Germinal center (tissue), 1 donor: ENCODE data around the gene COL4A1.

Source experiments
- DNase-seq: peaks from one replicate; pipeline ENCODE4 v3.0.0; 2012; ENCODE audit warnings: mixed read lengths, low spot score

The COL4A1 gene

GRCh38 chr13:110274687-110275086 is 32.3 kb downstream of the COL4A1 start:
- no peak for DNase-seq

- DNase-seq = no peak
Observed at GRCh38 chr13:110273254-110273653, 33.7 kb downstream of the COL4A1 start.

GRCh38 chr13:110272651-110273050 is 34.3 kb downstream of the COL4A1 start:
- DNase-seq = no peak

- no peak for DNase-seq
Observed at GRCh38 chr13:110272227-110272626, 34.7 kb downstream of the COL4A1 start.

GRCh38 chr13:110271313-110271712 is 35.6 kb downstream of the COL4A1 start:
- DNase-seq = no peak

GRCh38 chr13:110270507-110270906 is 36.5 kb downstream of the COL4A1 start:
- DNase-seq = no peak

- no peak for DNase-seq
Observed at GRCh38 chr13:110269509-110270185, 37.3 kb downstream of the COL4A1 start.

- DNase-seq = no peak
Observed at GRCh38 chr13:110268576-110269185, 38.3 kb downstream of the COL4A1 start.

GRCh38 chr13:110268061-110268460 is 38.9 kb downstream of the COL4A1 start:
- DNase-seq = no peak

- DNase-seq = no peak
Observed at GRCh38 chr13:110266983-110267382, 40.0 kb downstream of the COL4A1 start.

GRCh38 chr13:110266431-110266809 is 40.5 kb downstream of the COL4A1 start:
- DNase-seq = no peak

- no peak for DNase-seq
Observed at GRCh38 chr13:110265682-110266430, 41.1 kb downstream of the COL4A1 start.

GRCh38 chr13:110265341-110265681 is 41.6 kb downstream of the COL4A1 start:
- DNase-seq = no peak

- DNase-seq = no peak
Observed at GRCh38 chr13:110264685-110265275, 42.2 kb downstream of the COL4A1 start.

GRCh38 chr13:110263888-110264287 is 43.1 kb downstream of the COL4A1 start:
- DNase-seq = no peak

GRCh38 chr13:110263404-110263803 is 43.6 kb downstream of the COL4A1 start:
- DNase-seq = no peak

- DNase-seq = no peak
Observed at GRCh38 chr13:110262508-110263291, 44.3 kb downstream of the COL4A1 start.

- no peak for DNase-seq
Observed at GRCh38 chr13:110262082-110262436, 44.9 kb downstream of the COL4A1 start.

GRCh38 chr13:110261166-110262081 is 45.5 kb downstream of the COL4A1 start:
- DNase-seq = no peak

- DNase-seq = no peak
Observed at GRCh38 chr13:110259651-110260050, 47.3 kb downstream of the COL4A1 start.
